Spleen (tissue), 7 donors: ENCODE data around the gene KIF5B.

Source experiments
- POLR2A ChIP-seq, 3 donors: fragments of 450-650 bp; IDR thresholded peaks; one replicate each; pipeline ENCODE4 v1.5.1; 2017; ENCODE audit warnings: antibody characterized with exemption in 3 of 3, mild to moderate bottlenecking in 1 of 3
- POLR2AphosphoS5 ChIP-seq, 3 donors: sonication (generic); formaldehyde crosslinking; IDR thresholded peaks; one replicate each; pipeline ENCODE4 v1.5.1; 2017; ENCODE audit warnings: antibody characterized with exemption in 3 of 3
- TF ChIP-seq, protein P1 (sequence below), 11 experiments: fragments of 200-600 bp in 7 of 11; fragments of 450-650 bp in 4 of 11; sonication (generic) in 4 of 11; IDR thresholded peaks in 8 of 11; conservative IDR thresholded peaks in 3 of 11; 1 replicate in 7 of 11; 2 replicates in 4 of 11; pipeline versions ENCODE4 v1.4.0 to v1.8.0; 2016 to 2021; ENCODE audit warnings: antibody characterized with exemption in 11 of 11, inconsistent platforms in 4 of 11, mild to moderate bottlenecking in 1 of 11
- donor health status: DM: no; HTN: no; CAD: no; lungs with moderate emphysema.
- donor health status: DM: no; HTN: no; CAD: no.
- donor health status: DM: no; HTN: no; CAD: no.

- TF ChIP-seq, protein P1, sequence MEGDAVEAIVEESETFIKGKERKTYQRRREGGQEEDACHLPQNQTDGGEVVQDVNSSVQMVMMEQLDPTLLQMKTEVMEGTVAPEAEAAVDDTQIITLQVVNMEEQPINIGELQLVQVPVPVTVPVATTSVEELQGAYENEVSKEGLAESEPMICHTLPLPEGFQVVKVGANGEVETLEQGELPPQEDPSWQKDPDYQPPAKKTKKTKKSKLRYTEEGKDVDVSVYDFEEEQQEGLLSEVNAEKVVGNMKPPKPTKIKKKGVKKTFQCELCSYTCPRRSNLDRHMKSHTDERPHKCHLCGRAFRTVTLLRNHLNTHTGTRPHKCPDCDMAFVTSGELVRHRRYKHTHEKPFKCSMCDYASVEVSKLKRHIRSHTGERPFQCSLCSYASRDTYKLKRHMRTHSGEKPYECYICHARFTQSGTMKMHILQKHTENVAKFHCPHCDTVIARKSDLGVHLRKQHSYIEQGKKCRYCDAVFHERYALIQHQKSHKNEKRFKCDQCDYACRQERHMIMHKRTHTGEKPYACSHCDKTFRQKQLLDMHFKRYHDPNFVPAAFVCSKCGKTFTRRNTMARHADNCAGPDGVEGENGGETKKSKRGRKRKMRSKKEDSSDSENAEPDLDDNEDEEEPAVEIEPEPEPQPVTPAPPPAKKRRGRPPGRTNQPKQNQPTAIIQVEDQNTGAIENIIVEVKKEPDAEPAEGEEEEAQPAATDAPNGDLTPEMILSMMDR (IDR thresholded peaks at IDR 0.05 in 8 of 11, conservative IDR thresholded peaks at IDR 0.05 in 3 of 11) = no peak
- TF ChIP-seq POLR2AphosphoS5 (IDR thresholded peaks at IDR 0.05) (peak in 2 of 3 donors; percentile 63 to 70), POLR2A (IDR thresholded peaks at IDR 0.05) (no peak)
Observed at GRCh38 chr10:31959461-31960173, 96.6 kb downstream of the KIF5B start.
